HG03175 (cell line): ENCODE results near the gene SIPA1L2.
"Not testable (repeated sequence)": the region's sequence is repeated elsewhere in the genome, so short reads cannot be mapped to it uniquely, and the experiment has no call there.

Source experiments
- ATAC-seq: cut with Tn5 transposase; IDR thresholded peaks from one replicate; pipeline ENCODE4 v1.9.1; 2021; ENCODE audit warnings: mild to moderate bottlenecking, moderate library complexity; ENCODE audit not compliant: unreplicated experiment

Gene SIPA1L2

GRCh38 chr1:232620356-232620969 lies 9.5 kb downstream of the SIPA1L2 start:
- no peak for ATAC-seq

- no peak for ATAC-seq
Measured at GRCh38 chr1:232617237-232617636, 12.7 kb downstream of the SIPA1L2 start.

GRCh38 chr1:232615306-232615800 lies 14.6 kb downstream of the SIPA1L2 start:
- ATAC-seq: no peak

GRCh38 chr1:232614811-232615210 lies 15.1 kb downstream of the SIPA1L2 start:
- ATAC-seq: no peak

- ATAC-seq: no peak
Measured at GRCh38 chr1:232613752-232614381, 16.1 kb downstream of the SIPA1L2 start.

- not testable (repeated sequence) for ATAC-seq
Measured at GRCh38 chr1:232612836-232613235, 17.1 kb downstream of the SIPA1L2 start.

- ATAC-seq: no peak
Measured at GRCh38 chr1:232611834-232612233, 18.1 kb downstream of the SIPA1L2 start.

GRCh38 chr1:232610902-232611745 lies 18.8 kb downstream of the SIPA1L2 start:
- ATAC-seq: not testable (repeated sequence)

GRCh38 chr1:232610192-232610901 lies 19.6 kb downstream of the SIPA1L2 start:
- no peak for ATAC-seq

GRCh38 chr1:232608427-232608826 lies 21.5 kb downstream of the SIPA1L2 start:
- ATAC-seq: no peak

- no peak for ATAC-seq
Measured at GRCh38 chr1:232602622-232603021, 27.3 kb downstream of the SIPA1L2 start.

- peak; percentile 51 for ATAC-seq
Measured at GRCh38 chr1:232600424-232601258, 29.3 kb downstream of the SIPA1L2 start.

GRCh38 chr1:232599178-232600041 lies 30.5 kb downstream of the SIPA1L2 start:
- ATAC-seq: peak; percentile 50

GRCh38 chr1:232598837-232599177 lies 31.1 kb downstream of the SIPA1L2 start:
- no peak for ATAC-seq

- no peak for ATAC-seq
Measured at GRCh38 chr1:232598133-232598532, 31.8 kb downstream of the SIPA1L2 start.

GRCh38 chr1:232597721-232598120 lies 32.2 kb downstream of the SIPA1L2 start:
- peak; percentile 53 for ATAC-seq

GRCh38 chr1:232596666-232597303 lies 33.1 kb downstream of the SIPA1L2 start:
- ATAC-seq: peak; percentile 37

GRCh38 chr1:232594768-232595698 lies 34.9 kb downstream of the SIPA1L2 start:
- no peak for ATAC-seq
